Measurements from ENCODE around the gene TMEM165. TPM values are rescaled to one million over a fixed set of nuclear protein-coding genes. Genes with fewer than 3 reads are reported as not detected.

TMEM165 gene, protein sequence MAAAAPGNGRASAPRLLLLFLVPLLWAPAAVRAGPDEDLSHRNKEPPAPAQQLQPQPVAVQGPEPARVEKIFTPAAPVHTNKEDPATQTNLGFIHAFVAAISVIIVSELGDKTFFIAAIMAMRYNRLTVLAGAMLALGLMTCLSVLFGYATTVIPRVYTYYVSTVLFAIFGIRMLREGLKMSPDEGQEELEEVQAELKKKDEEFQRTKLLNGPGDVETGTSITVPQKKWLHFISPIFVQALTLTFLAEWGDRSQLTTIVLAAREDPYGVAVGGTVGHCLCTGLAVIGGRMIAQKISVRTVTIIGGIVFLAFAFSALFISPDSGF
- total RNA-seq: 140 and 147 TPM in 2 replicates

DNA sequence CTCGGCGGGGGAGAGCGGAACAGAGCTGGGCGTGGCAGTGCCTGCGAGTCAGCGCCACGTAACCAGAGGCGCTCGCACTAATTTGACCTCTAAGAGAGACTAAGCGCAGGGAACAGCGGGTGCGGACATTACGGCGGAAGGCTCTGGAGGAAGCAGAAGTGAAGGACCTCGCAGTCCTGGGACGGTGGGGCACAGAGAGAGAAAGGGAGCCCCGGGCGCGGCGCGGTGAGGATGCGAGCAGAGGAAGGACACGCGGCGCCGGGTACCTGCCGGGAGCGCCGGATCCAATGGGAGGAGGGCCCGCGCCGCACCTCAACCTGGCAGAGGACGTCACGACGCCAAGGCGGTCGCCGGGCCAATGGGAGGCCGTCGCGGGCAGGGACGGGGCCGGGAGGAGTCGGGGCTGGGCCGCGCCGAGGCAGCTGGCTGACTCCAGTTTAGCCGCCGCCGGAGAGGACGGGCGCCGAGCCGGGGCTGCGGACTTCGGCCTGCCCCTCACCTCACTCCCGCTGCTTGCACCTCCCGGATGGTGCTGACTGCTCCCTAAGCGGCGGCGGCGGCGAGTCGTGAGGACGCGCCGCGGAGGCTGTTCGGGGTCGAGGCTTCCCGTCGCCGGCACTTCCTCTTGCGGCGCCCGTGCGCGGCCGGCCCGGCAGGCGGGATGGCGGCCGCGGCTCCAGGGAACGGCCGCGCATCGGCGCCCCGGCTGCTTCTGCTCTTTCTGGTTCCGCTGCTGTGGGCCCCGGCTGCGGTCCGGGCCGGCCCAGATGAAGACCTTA lies at the start of gene TMEM165:
TSS of gene TMEM165 (plus strand) at position 429 of the 779 bp plus-strand sequence. CDS start at position 662, 233 bp downstream.

DNA sequence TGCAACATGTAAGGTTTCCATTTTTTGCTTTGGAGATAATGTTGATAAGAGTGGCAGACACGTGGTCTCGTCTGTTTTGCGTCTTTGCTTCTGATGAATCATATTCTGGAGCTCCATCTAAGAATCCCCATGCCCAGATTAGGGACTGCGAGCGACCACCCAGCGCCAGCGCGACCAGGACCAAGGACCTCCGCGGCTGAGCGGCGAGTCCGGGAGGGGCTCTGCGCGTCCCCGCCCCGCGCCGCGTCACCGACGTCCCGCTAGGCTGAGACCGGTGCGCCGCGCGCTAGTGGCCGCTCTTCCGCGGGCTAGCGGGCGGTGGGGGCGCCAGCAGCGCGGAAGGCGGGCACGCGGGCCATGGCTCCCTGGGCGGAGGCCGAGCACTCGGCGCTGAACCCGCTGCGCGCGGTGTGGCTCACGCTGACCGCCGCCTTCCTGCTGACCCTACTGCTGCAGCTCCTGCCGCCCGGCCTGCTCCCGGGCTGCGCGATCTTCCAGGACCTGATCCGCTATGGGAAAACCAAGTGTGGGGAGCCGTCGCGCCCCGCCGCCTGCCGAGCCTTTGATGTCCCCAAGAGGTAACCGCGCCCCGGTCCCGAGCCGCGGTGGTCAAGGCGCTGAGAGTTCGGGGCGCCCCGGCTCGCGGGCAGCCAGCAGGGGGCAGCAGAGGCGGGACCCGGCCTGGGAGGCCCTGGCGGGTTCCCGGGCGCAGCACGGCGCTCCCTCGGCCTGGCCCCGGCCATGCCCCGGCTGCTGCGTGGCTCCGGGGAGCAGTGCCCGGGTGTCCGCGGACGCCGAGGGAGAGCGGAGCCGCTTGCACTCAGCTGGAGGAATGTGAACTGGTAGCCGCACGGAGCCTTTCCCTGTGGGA lies 49.5 kb upstream of the TMEM165 start, which contains the start of gene SRD5A3:
TSS of gene SRD5A3 (plus strand) at position 263 of the 871 bp plus-strand sequence. CDS start at position 358, 95 bp downstream.

Other genes starting within 250 kb of the TMEM165 start
- gene SRD5A3, start 49.7 kb upstream of the TMEM165 start, total RNA-seq: 18.1 and 21.4 TPM in 2 replicates
- 23.1 and 29.3 TPM in 2 replicates for gene CLOCK, start 151.0 kb downstream of the TMEM165 start, total RNA-seq
- not detected in 2 replicates for gene PDCL2, start 196.3 kb downstream of the TMEM165 start, total RNA-seq
- gene NMU, start 240.3 kb downstream of the TMEM165 start, total RNA-seq: 4.5 and 6.7 TPM in 2 replicates